Gastrocnemius medialis (tissue), 4 donors: ENCODE data around the gene WDR91. TPM values are rescaled to one million over a fixed set of nuclear protein-coding genes. Genes with fewer than 3 reads are reported as not detected.

Source experiments
- ATAC-seq, 2 donors: fragments of 150-250 bp; one replicate each; pipeline ENCODE4 v1.9.1; 2016
- DNase-seq, 2 donors: peaks; one replicate each; pipeline ENCODE4 v3.0.0-alpha.2; 2019
- H3K27ac ChIP-seq, 4 donors: fragments of 200-600 bp; sonication (generic); 1 replicate in 1 of 4; 2 replicates in 3 of 4; pipeline ENCODE4 v1.5.1; 2016 to 2018; ENCODE audit warnings: mild to moderate bottlenecking in 2 of 4, moderate library complexity in 1 of 4
- H3K27me3 ChIP-seq, 3 donors: fragments of 200-600 bp; sonication (generic) in 2 of 3; 1 replicate in 1 of 3; 2 replicates in 2 of 3; pipeline versions ENCODE4 v1.5.1 to v1.6.0; 2016 to 2019; ENCODE audit warnings: mild to moderate bottlenecking in 1 of 3, moderate library complexity in 1 of 3
- H3K36me3 ChIP-seq, 2 donors: fragments of 200-600 bp; sonication (generic) in 1 of 2; one replicate each; pipeline ENCODE4 v1.5.1; 2017 to 2018
- H3K4me1 ChIP-seq, 2 donors: fragments of 200-600 bp; sonication (generic) in 1 of 2; one replicate each; pipeline ENCODE4 v1.5.1; 2016 to 2017; ENCODE audit warnings: mild to moderate bottlenecking in 2 of 2
- H3K4me3 ChIP-seq, 4 donors: fragments of 200-600 bp; sonication (generic) in 3 of 4; 1 replicate in 1 of 4; 2 replicates in 3 of 4; pipeline ENCODE4 v1.5.1; 2016 to 2019; ENCODE audit warnings: mild to moderate bottlenecking in 2 of 4
- H3K9me3 ChIP-seq, 3 donors: fragments of 200-600 bp; sonication (generic) in 2 of 3; 1 replicate in 1 of 3; 2 replicates in 2 of 3; pipeline ENCODE4 v1.5.1; 2016 to 2019
- CTCF ChIP-seq, 5 experiments: fragments of 450-650 bp in 3 of 5; fragments of 200-600 bp in 2 of 5; sonication (generic) in 2 of 5; IDR thresholded peaks in 4 of 5; conservative IDR thresholded peaks in 1 of 5; 1 replicate in 4 of 5; 2 replicates in 1 of 5; pipeline ENCODE4 v1.5.1; 2016 to 2019; ENCODE audit warnings: antibody characterized with exemption in 5 of 5, mild to moderate bottlenecking in 3 of 5, moderate library complexity in 3 of 5
- POLR2A ChIP-seq, 2 donors: fragments of 450-650 bp; IDR thresholded peaks; one replicate each; pipeline ENCODE4 v1.6.1; 2017; ENCODE audit warnings: antibody characterized with exemption in 2 of 2, mild to moderate bottlenecking in 2 of 2, moderate library complexity in 2 of 2
- in situ Hi-C, 4 donors: fragments of 200-750 bp; cut with MboI; loops; one replicate each; pipeline versions ENCODE4 v1.15.0 to v1.8.0; 2017; ENCODE audit warnings: low sequenced_read_pairs in 4 of 4
- intact Hi-C: fragments of 100-400 bp; cut with DNase I; formaldehyde crosslinking; loops from one replicate; pipeline ENCODE4 v1.15.1; 2023; ENCODE audit warnings: low total_unique reads
- total RNA-seq, 4 donors: library from RNA; depleted of rRNA; stranded (reverse); fragments of >200 nt; gene quantifications; one replicate each; pipeline versions ENCODE4 v1.1.0 to v1.2.3, GENCODE V29; 2016

Gene WDR91
- total RNA-seq, 4 donors from 2014 or later, result 3.6 to 8.0 (median 6.4) TPM

GRCh38 chr7:135195968-135196629 is 15.2 kb downstream of the WDR91 start:
- DNase-seq (no peak), ATAC-seq (no peak)
- in situ Hi-C loops, result loop anchor here in 2 of 4 donors (25.0 kb wide), 2 partner anchors 209 to 534 kb away; partner anchors contain the start of gene AGBL3 (in 1 of the 2)
- Histone ChIP-seq H3K4me1 (peaks cover 0 to 6% of the 10 kb centered on the region in 2 donors), H3K27me3 (no peaks in the 10 kb centered on the region), H3K36me3 (peaks cover 0 to 73% of the 10 kb centered on the region in 2 donors), H3K27ac (no peak overlapping the region), H3K4me3 (no peak overlapping the region), H3K9me3 (no peaks in the 10 kb centered on the region)
- TF ChIP-seq POLR2A (IDR thresholded peaks at IDR 0.05) (no peak), CTCF (IDR thresholded peaks at IDR 0.05 in 4 of 5, conservative IDR thresholded peaks at IDR 0.05 in 1 of 5) (no peak)
- intact Hi-C loops, result no loop called here

DNA sequence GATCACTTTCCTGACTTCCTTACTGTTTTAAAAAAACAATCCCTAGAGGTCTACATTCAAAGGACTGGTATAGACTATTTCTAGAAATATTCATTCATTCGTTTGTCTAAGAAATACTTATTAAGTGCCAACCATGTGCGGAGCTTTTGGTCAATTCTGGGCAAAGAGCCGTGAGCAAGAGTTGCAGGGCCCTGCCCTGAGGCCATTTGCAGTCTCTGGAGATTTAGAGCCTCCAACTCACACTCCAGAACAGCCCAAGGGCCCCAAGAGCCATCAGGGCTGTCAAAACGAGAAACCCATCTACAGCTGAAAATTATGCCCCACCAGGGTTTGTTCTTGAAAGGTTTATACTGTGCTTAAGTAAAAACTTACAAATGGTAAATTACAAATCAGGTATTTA is 16.2 kb downstream of the WDR91 start:
- in situ Hi-C loops (loop anchor here in 2 of 4 donors (25.0 kb wide), 2 partner anchors 208 to 533 kb away; partner anchors contain the start of gene AGBL3 (in 1 of the 2)), intact Hi-C loops (no loop called here)
- DNase-seq (no peak), ATAC-seq (no peak)
- Histone ChIP-seq H3K4me3 (no peak overlapping the region), H3K36me3 (peaks cover 0 to 75% of the 10 kb centered on the region in 2 donors), H3K27me3 (no peaks in the 10 kb centered on the region), H3K27ac (no peak overlapping the region), H3K9me3 (no peaks in the 10 kb centered on the region), H3K4me1 (no peaks in the 10 kb centered on the region)
- TF ChIP-seq POLR2A (IDR thresholded peaks at IDR 0.05), result no peak
- no peak for TF ChIP-seq CTCF (IDR thresholded peaks at IDR 0.05 in 4 of 5, conservative IDR thresholded peaks at IDR 0.05 in 1 of 5)

GRCh38 chr7:135194494-135195095 is 16.7 kb downstream of the WDR91 start:
- Histone ChIP-seq H3K4me1 (peaks cover 0 to 2% of the 10 kb centered on the region in 2 donors), H3K27ac (no peak overlapping the region), H3K36me3 (peaks cover 0 to 76% of the 10 kb centered on the region in 2 donors), H3K4me3 (no peak overlapping the region), H3K27me3 (no peaks in the 10 kb centered on the region), H3K9me3 (no peaks in the 10 kb centered on the region)
- no peak for ATAC-seq
- TF ChIP-seq CTCF (IDR thresholded peaks at IDR 0.05 in 4 of 5, conservative IDR thresholded peaks at IDR 0.05 in 1 of 5), result no peak
- in situ Hi-C loops, result loop anchor here in 2 of 4 donors (25.0 kb wide), 2 partner anchors 207 to 532 kb away; partner anchors contain the start of gene AGBL3 (in 1 of the 2)
- DNase-seq, result no peak
- intact Hi-C loops, result no loop called here

GRCh38 chr7:135193615-135194081 is 17.7 kb downstream of the WDR91 start:
- TF ChIP-seq POLR2A (IDR thresholded peaks at IDR 0.05), result no peak
- no peak for TF ChIP-seq CTCF (IDR thresholded peaks at IDR 0.05 in 4 of 5, conservative IDR thresholded peaks at IDR 0.05 in 1 of 5)
- ATAC-seq, result no peak
- no peak for DNase-seq
- no peaks in the 10 kb centered on the region for H3K9me3 ChIP-seq
- intact Hi-C loops, result no loop called here
- peaks cover 0 to 5% of the 10 kb centered on the region in 2 donors for H3K4me1 ChIP-seq
- H3K27ac ChIP-seq, result no peak overlapping the region
- H3K27me3 ChIP-seq, result no peaks in the 10 kb centered on the region
- H3K4me3 ChIP-seq, result no peak overlapping the region
- H3K36me3 ChIP-seq, result peaks cover 0 to 78% of the 10 kb centered on the region in 2 donors
- in situ Hi-C loops, result loop anchor here in 2 of 4 donors (25.0 kb wide), 2 partner anchors 206 to 531 kb away; partner anchors contain the start of gene AGBL3 (in 1 of the 2)
